ENCODE measurements around the gene REPIN1. TPM values are rescaled to one million over a fixed set of nuclear protein-coding genes. Genes with fewer than 3 reads are reported as not detected.

Gene REPIN1
- total RNA-seq, 4 donors from 2014 or later: 40.6 to 55.7 (median 49.3) TPM

- TF ChIP-seq CTCF (IDR thresholded peaks at IDR 0.05): no peak
These were observed 43.4 kb downstream of the REPIN1 start for GRCh38 chr7:150412016-150412415.

GRCh38 chr7:150412518-150413488 is 44.2 kb downstream of the REPIN1 start:
- ATAC-seq (ENCODE audit: low FRiP score) (no peak), DNase-seq (ENCODE audit: low spot score) (no peak)
- TF ChIP-seq CTCF (IDR thresholded peaks at IDR 0.05): no peak

More at GRCh38 chr7:150412016-150412415, 43.4 kb downstream of the REPIN1 start:
- DNase-seq (ENCODE audit: low spot score): no peak
- no peak for ATAC-seq (ENCODE audit: low FRiP score)

GRCh38 chr7:150413640-150414081 is 45.0 kb downstream of the REPIN1 start:
- no peak for TF ChIP-seq CTCF (IDR thresholded peaks at IDR 0.05)
- no peak for ATAC-seq (ENCODE audit: low FRiP score)
- no peak for DNase-seq (ENCODE audit: low spot score)

GRCh38 chr7:150415161-150416153 is 46.8 kb downstream of the REPIN1 start:
- TF ChIP-seq CTCF (IDR thresholded peaks at IDR 0.05): no peak
- ATAC-seq (ENCODE audit: low FRiP score): no peak
- no peak for DNase-seq (ENCODE audit: low spot score)

GRCh38 chr7:150417239-150417638 is 48.6 kb downstream of the REPIN1 start:
- ATAC-seq (ENCODE audit: low FRiP score) (no peak), DNase-seq (ENCODE audit: low spot score) (no peak)
- no peak for TF ChIP-seq CTCF (IDR thresholded peaks at IDR 0.05)

GRCh38 chr7:150417863-150418262 is 49.2 kb downstream of the REPIN1 start:
- ATAC-seq (ENCODE audit: low FRiP score) (no peak), DNase-seq (ENCODE audit: low spot score) (no peak)
- no peak for TF ChIP-seq CTCF (IDR thresholded peaks at IDR 0.05)
